Activated CD8-positive, alpha-beta T cell treated with anti-CD3 and anti-CD28 coated beads for 36 hours (primary cell): ENCODE data around the gene NFYA. TPM values are rescaled to one million over a fixed set of nuclear protein-coding genes. Genes with fewer than 3 reads are reported as not detected.

Experiments used
- ATAC-seq: fragments of 200-7000 bp; cut with Tn5 transposase; one replicate; pipeline ENCODE4 v1.10.0; 2021; ENCODE audit warnings: mild to moderate bottlenecking, moderate library complexity
- CTCF ChIA-PET: fragments of 350-600 bp; sonication (Branson Sonifier 250); formaldehyde crosslinking; loops from one replicate; lab custom pipeline; 2021; ENCODE audit warnings: antibody characterized with exemption; lab: Charles Lee
- POLR2A ChIA-PET: fragments of 350-600 bp; sonication (Branson Sonifier 250); formaldehyde crosslinking; loops from one replicate; lab custom pipeline; 2021; ENCODE audit warnings: antibody characterized with exemption; lab: Charles Lee
- DNase-seq: peaks from one replicate; pipeline ENCODE4 v3.0.0-alpha.2; 2020
- H3K27ac Mint-ChIP-seq: one replicate; pipeline ENCODE4 v1.8.0; 2021; ENCODE audit warnings: mild to moderate bottlenecking, mixed read lengths
- H3K27me3 Mint-ChIP-seq: one replicate; pipeline ENCODE4 v1.8.0; 2021; ENCODE audit warnings: mixed read lengths
- H3K36me3 Mint-ChIP-seq: one replicate; pipeline ENCODE4 v1.8.0; 2021; ENCODE audit warnings: low read depth, mixed read lengths
- H3K4me1 Mint-ChIP-seq: one replicate; pipeline ENCODE4 v1.8.0; 2021; ENCODE audit warnings: low read depth, mixed read lengths
- H3K4me3 Mint-ChIP-seq: one replicate; pipeline ENCODE4 v1.8.0; 2021; ENCODE audit warnings: mild to moderate bottlenecking, moderate library complexity, mixed read lengths
- H3K9me3 Mint-ChIP-seq: one replicate; pipeline ENCODE4 v1.8.0; 2021; ENCODE audit warnings: mixed read lengths
- intact Hi-C: fragments of 100-400 bp; cut with micrococcal nuclease; formaldehyde crosslinking; loops from one replicate; pipeline ENCODE4 v1.10.0; 2022
- total RNA-seq, 2 experiments: library from RNA; stranded (reverse); gene quantifications; one replicate each; pipeline ENCODE4 v1.2.3, GENCODE V29; 2021
- TF ChIP-seq, protein P1 (sequence below): fragments of 200-600 bp; IDR thresholded peaks from one replicate; pipeline ENCODE4 v1.8.0; 2022; ENCODE audit warnings: antibody characterized with exemption, mild to moderate bottlenecking

NFYA gene
- total RNA-seq: 10 to 100 TPM; 30.7 to 31.1 TPM

DNA sequence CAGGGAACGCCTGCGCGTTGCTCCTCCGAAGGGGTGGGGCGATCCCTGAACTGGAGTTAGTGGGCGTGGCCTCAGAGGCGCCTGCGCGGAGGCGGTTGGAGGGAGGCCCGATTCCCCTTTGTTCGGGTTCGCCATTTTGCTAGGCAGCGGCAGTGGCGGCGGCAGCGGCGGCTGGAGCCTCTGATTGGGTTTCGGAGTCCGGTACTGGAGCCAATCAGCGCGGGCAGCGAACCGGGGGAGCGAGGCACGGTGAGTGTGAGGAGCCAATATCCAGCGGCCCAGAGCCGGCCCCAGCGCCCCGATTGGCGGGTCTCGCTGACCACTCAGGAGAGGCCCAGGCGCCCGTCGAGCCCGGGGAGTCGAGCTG, at the start of gene NFYA:
TSS of gene NFYA (plus strand) at position 139 of the 367 bp plus-strand sequence. CDS start 6,116 bp downstream, outside the sequence.
- peaks cover 34% of the 10 kb centered on the region for H3K36me3 Mint-ChIP-seq
- ChIA-PET POLR2A (interaction anchor here (1.7 kb wide), 1 partner anchor 247 kb away, joined by 4 read pairs; no protein-coding TSS in a partner anchor), CTCF (interaction anchor here (1.0 to 1.2 kb wide), 2 partner anchors 45 to 108 kb away, joined by 3 to 6 read pairs; no protein-coding TSS in a partner anchor)
- no peaks in the 10 kb centered on the region for H3K9me3 Mint-ChIP-seq
- H3K27me3 Mint-ChIP-seq: no peaks in the 10 kb centered on the region
- peak within 1 kb of the TSS; percentile 91 for H3K4me3 Mint-ChIP-seq
- intact Hi-C loops: loop anchor here (10.0 kb wide), 1 partner anchor 112 kb away; no protein-coding TSS in a partner anchor
- peak within 1 kb of the TSS; percentile 98 for H3K27ac Mint-ChIP-seq
- ATAC-seq (peak; percentile 70), DNase-seq (no peak)
- peaks cover 52% of the 10 kb centered on the region for H3K4me1 Mint-ChIP-seq
- TF ChIP-seq, protein P1, sequence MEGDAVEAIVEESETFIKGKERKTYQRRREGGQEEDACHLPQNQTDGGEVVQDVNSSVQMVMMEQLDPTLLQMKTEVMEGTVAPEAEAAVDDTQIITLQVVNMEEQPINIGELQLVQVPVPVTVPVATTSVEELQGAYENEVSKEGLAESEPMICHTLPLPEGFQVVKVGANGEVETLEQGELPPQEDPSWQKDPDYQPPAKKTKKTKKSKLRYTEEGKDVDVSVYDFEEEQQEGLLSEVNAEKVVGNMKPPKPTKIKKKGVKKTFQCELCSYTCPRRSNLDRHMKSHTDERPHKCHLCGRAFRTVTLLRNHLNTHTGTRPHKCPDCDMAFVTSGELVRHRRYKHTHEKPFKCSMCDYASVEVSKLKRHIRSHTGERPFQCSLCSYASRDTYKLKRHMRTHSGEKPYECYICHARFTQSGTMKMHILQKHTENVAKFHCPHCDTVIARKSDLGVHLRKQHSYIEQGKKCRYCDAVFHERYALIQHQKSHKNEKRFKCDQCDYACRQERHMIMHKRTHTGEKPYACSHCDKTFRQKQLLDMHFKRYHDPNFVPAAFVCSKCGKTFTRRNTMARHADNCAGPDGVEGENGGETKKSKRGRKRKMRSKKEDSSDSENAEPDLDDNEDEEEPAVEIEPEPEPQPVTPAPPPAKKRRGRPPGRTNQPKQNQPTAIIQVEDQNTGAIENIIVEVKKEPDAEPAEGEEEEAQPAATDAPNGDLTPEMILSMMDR: no peak

DNA sequence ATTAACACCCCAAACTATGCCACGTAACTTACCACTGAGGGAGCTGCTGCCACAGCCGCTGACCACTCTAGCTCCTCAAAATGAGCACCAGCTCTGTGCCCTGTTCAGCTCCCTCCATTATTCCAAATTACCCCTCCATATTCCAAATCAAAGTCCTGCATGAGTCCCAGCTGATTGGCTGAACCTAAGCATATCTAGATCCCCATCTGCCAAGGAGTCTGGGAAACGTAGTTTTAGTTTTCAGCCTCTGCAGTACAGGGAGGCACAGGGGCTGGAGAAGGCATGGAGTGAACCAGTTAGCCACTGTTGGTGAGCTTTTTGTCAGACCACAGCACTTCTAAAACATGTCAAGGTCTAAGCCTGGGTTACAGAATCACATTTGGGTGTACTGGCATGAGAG, 49.7 kb upstream of the NFYA start:
- no peak overlapping the region for H3K27ac Mint-ChIP-seq
- ChIA-PET CTCF (interaction anchor here (2.2 to 2.9 kb wide), 2 partner anchors 16 to 18 kb away, joined by 6 to 10 read pairs; partner anchors contain the start of gene UNC5CL), POLR2A (no interaction called here)
- ATAC-seq: no peak
- intact Hi-C loops: no loop called here
- TF ChIP-seq, protein P1: no peak
- no peaks in the 10 kb centered on the region for H3K9me3 Mint-ChIP-seq
- DNase-seq: no peak
- H3K4me3 Mint-ChIP-seq: no peak overlapping the region
- peaks cover 10% of the 10 kb centered on the region for H3K4me1 Mint-ChIP-seq
- no peaks in the 10 kb centered on the region for H3K27me3 Mint-ChIP-seq
- no peaks in the 10 kb centered on the region for H3K36me3 Mint-ChIP-seq

DNA sequence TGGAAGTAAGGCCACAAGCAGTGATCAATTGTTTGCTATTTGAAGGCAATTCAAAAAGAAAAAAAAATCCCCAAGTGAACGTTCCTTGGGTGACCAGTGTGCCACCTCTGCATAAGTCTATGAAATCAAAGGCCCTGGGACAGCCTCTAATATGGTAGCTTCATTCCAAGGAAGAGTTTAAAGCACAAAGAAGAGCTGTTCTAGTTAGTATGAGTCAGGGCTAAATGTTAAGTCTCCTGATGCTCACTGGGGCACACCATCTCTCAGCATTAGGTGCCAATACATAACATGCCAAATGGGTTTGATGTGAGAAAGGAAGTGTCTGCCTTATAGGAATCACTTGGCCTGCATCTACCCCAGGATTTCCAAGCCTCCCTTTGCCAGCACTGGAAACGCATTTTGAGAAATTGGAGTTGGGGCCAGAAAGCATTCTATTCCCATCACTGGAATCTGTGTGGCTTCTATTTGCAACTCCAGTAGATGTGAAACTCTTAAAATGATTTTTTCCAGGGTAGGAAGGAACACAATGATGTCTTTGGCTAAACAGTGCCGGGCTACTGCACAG, 46.7 kb upstream of the NFYA start:
- CTCF ChIA-PET: interaction anchor here (1.0 to 5.8 kb wide), 10 partner anchors 8 to 46 kb away, joined by 3 to 48 read pairs (median 9); partner anchors contain the start of genes NFYA, OARD1, TSPO2 and UNC5CL
- Mint-ChIP-seq H3K4me1 (peaks cover 18% of the 10 kb centered on the region), H3K9me3 (no peaks in the 10 kb centered on the region), H3K27ac (no peak overlapping the region), H3K4me3 (no peak overlapping the region), H3K36me3 (no peaks in the 10 kb centered on the region), H3K27me3 (no peaks in the 10 kb centered on the region)
- TF ChIP-seq, protein P1: no peak
- intact Hi-C loops: no loop called here
- POLR2A ChIA-PET: interaction anchor here (0.6 kb wide), 1 partner anchor 260 kb away, joined by 3 read pairs; no protein-coding TSS in a partner anchor
- DNase-seq (no peak), ATAC-seq (no peak)

DNA sequence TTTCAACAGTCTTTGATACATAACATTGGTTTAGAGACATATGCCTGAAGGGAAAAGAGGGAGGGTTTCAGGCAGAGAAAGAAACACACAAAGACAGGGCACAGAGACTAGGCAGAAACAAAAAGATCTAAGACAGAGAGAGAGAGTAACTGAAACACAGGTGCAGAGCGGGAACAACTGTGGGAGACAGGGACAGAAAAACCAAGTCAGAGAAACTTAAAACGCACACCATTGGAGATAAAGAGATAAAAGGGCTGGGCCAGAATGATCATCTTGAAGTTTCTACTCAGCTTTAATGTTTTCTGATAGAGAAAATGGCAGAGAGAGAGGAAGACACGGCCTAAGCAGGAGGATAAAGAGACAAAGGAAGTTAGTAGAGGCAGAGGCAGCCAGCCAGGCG, 45.5 kb upstream of the NFYA start:
- ChIA-PET POLR2A (interaction anchor here (1.6 kb wide), 1 partner anchor 8 kb away, joined by 7 read pairs; no protein-coding TSS in a partner anchor), CTCF (interaction anchor here (1.0 to 5.8 kb wide), 22 partner anchors 9 to 698 kb away, joined by 3 to 48 read pairs (median 8); partner anchors contain the start of genes APOBEC2, NFYA, OARD1 and TSPO2)
- DNase-seq: no peak
- TF ChIP-seq, protein P1: no peak
- H3K4me1 Mint-ChIP-seq: peaks cover 18% of the 10 kb centered on the region
- peak overlapping the region; percentile 71 for H3K4me3 Mint-ChIP-seq
- intact Hi-C loops: no loop called here
- no peaks in the 10 kb centered on the region for H3K9me3 Mint-ChIP-seq
- H3K27ac Mint-ChIP-seq: peak overlapping the region; percentile 76
- no peaks in the 10 kb centered on the region for H3K36me3 Mint-ChIP-seq
- ATAC-seq: no peak
- no peaks in the 10 kb centered on the region for H3K27me3 Mint-ChIP-seq
